ENCODE data around the gene ABCA13.

Gene ABCA13

DNA sequence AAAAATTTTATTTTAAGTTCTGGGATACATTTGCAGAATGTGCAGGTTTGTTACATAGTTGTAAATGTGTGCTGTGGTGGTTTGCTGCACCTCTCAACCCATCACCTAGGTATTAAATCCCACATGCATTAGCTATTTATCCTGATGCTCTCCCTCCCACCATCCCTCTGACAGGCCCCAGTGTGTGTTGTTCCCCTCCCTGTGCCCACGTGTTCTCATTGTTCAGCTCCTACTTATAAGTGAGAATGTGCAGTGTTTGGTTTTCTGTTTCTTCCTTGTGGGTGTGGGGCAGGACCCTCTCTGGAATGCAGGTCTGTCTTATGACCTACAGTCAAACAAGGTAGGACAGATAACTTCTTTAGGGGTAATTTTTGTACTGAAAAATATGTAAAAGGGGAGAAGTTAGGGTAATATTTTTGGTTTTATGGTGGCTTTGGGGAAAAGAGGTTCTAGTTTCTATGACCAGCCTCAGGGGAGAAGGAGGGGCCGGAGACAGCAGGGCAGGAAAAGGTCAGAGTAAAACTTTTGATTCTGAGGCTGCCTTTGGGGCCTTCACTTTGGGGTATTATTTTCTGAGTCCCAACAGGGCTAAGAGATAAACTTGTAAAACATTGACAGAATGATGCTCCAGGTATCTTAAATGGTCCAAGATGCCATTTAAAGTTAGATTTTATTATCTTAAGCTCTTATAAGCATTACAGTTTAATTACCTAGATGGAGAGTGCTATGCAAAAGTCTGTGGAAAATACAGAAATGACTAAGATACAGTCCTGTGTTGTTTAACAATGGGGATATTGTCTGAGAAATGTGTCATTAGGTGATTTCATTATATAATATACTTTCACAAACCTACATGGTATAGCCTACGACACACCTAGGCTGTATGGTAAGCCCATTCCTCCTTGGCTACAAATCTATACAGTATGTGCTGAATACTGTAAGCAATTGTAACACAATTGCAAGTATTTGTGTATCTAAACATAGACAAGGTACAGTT is 354.8 kb downstream of the ABCA13 start:
- H3K27ac ChIP-seq, result no peak overlapping the region
- no peaks in the 10 kb centered on the region for H3K36me3 ChIP-seq (replicated peaks)
- TF ChIP-seq CTCF (IDR thresholded peaks at IDR 0.05; ENCODE audit: low read depth, low read length, missing control alignments), result no peak
- in situ Hi-C loops (cut with HindIII; ENCODE audit: low pct_ligation_motif_present, low sequenced_read_pairs), result no loop called here
- no peaks in the 10 kb centered on the region for H3K27me3 ChIP-seq (replicated peaks)
- no peak for DNase-seq
- H3K4me3 ChIP-seq (ENCODE audit: low read depth, low read length), result no peak overlapping the region

DNA sequence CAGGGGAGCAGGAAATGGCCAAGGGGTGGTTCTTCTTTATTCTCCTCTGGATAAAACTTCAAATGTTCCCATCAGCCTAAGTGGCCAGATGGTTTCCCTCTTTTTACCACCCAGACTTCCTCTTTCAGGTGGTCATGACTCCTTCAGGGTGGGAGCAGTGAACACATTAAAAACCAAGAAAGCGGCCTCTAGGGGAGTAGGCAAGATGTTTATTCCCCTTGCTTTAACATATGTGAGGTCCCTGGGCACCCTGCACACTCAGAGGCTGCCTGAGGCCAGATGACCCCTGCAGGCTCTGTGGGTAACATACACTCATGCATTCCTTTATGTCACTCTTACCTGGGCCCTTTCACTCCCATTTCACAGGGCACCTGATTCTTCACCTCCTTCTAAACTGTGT is 357.4 kb downstream of the ABCA13 start:
- Histone ChIP-seq H3K27me3 (replicated peaks) (no peaks in the 10 kb centered on the region), H3K4me3 (ENCODE audit: low read depth, low read length) (no peak overlapping the region), H3K36me3 (replicated peaks) (no peaks in the 10 kb centered on the region), H3K27ac (no peak overlapping the region)
- DNase-seq, result no peak
- no peak for TF ChIP-seq CTCF (IDR thresholded peaks at IDR 0.05; ENCODE audit: low read depth, low read length, missing control alignments)
- in situ Hi-C loops (cut with HindIII; ENCODE audit: low pct_ligation_motif_present, low sequenced_read_pairs), result no loop called here

- H3K27ac ChIP-seq, result no peak overlapping the region
- in situ Hi-C loops (cut with HindIII; ENCODE audit: low pct_ligation_motif_present, low sequenced_read_pairs), result no loop called here
- no peaks in the 10 kb centered on the region for H3K36me3 ChIP-seq (replicated peaks)
- DNase-seq, result no peak
- no peak overlapping the region for H3K4me3 ChIP-seq (ENCODE audit: low read depth, low read length)
- no peaks in the 10 kb centered on the region for H3K27me3 ChIP-seq (replicated peaks)
- no peak for TF ChIP-seq CTCF (IDR thresholded peaks at IDR 0.05; ENCODE audit: low read depth, low read length, missing control alignments)
These were observed 366.3 kb downstream of the ABCA13 start for GRCh38 chr7:48537561-48537960.

DNA sequence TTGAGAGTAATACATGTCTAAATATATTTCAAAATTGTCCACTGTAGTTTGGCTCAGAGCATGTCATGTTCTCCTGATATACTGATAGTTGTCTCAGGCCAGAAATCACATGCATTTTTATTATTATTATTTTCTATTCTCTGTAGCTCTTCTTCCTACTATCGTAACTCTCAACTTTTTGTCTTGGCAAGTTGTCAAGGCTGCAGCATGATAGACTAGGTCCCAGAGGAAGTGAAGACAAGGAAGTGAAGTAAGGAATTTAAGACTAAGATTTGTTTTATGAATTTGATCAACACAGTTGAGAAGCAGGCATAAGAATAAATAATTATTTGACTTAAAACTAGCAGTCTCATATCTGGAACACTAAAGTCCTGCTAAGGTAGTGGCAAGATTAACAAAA is 369.5 kb downstream of the ABCA13 start:
- no peaks in the 10 kb centered on the region for H3K27me3 ChIP-seq (replicated peaks)
- no peak for DNase-seq
- H3K36me3 ChIP-seq (replicated peaks), result no peaks in the 10 kb centered on the region
- TF ChIP-seq CTCF (IDR thresholded peaks at IDR 0.05; ENCODE audit: low read depth, low read length, missing control alignments), result no peak
- no peak overlapping the region for H3K27ac ChIP-seq
- in situ Hi-C loops (cut with HindIII; ENCODE audit: low pct_ligation_motif_present, low sequenced_read_pairs), result no loop called here
- no peak overlapping the region for H3K4me3 ChIP-seq (ENCODE audit: low read depth, low read length)

DNA sequence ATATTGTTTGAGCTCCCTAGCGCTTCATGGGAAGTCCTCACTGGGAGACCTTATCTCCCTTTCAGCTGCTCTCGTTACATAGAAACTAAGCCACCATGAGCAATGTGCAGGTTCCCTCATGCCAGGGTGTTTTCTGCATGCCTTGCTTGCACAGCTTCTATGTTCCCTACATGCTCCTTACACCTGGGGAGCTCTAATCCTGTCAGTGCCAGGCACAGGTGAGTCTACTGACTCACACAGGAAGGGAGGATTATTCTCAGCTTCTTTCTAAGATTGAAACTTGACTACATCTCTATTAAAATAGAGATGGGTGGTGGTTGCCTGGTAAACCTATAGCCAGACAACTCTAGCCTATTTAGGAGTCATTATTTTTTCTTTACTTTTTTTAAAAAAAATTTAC is 377.4 kb downstream of the ABCA13 start:
- Histone ChIP-seq H3K4me3 (ENCODE audit: low read depth, low read length) (no peak overlapping the region), H3K27me3 (replicated peaks) (no peaks in the 10 kb centered on the region), H3K36me3 (replicated peaks) (no peaks in the 10 kb centered on the region), H3K27ac (no peak overlapping the region)
- DNase-seq, result no peak
- TF ChIP-seq CTCF (IDR thresholded peaks at IDR 0.05; ENCODE audit: low read depth, low read length, missing control alignments), result no peak
- in situ Hi-C loops (cut with HindIII; ENCODE audit: low pct_ligation_motif_present, low sequenced_read_pairs), result no loop called here
